ENCODE measurements around the gene PPID. TPM values are rescaled to one million over a fixed set of nuclear protein-coding genes. Genes with fewer than 3 reads are reported as not detected.

PPID gene
- total and polyA plus RNA-seq, 2 donors (not counting 3 experiments of a cell fraction or from before 2014, with no cell fraction given), result 11.5 to 25.7 TPM

DNA sequence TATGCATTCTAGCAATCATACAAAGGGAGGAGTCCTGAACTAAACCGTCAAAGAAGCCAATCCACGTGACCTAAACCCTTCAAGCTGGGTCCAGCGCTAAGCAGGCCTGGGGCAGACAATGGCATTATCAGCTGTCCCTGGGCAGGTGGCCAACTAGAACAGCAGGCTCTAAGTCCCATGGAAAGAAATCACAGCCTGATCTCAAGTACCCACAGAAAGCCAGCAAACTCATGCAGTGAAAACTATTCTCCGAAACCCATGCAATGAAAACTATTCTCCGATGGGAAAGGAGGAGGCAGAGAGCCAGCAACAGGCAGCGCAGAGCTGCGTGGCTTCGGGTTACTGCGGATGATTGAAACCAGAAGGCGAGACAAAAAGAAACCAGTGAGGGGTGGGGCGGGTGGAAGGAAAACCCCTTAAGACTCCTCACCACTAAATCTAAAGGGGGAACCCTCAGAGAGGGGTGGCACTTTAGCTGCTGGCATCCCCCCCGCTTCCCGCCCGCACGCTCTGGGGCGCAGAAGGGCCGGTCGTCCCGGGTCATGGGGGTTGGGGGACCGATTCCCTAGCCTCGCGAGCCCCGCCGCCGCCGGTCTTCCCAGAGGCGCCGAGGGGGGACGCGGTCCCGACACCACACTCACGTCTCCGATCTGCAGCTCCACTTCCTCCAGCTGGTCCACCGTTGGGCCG lies 52.1 kb downstream of the PPID start:
- DNase-seq (ENCODE audit: low read depth, low spot score), result peak; percentile 87
- FAIRE-seq, result peak; percentile 94
- H3K27ac ChIP-seq (ENCODE audit: insufficient read depth, low read depth, low read length), result peak overlapping the region; percentile 71
- dilution Hi-C loops (cut with MboI; ENCODE audit: extremely low pct_ligation_motif_present, low sequenced_read_pairs) (no loop called here), intact Hi-C loops (cut with micrococcal nuclease) (loop anchor here (1.0 to 5.0 kb wide), 6 partner anchors 129 to 531 kb away; no protein-coding TSS in a partner anchor)
- no peaks in the 10 kb centered on the region for H3K9me3 ChIP-seq (replicated peaks; ENCODE audit: control insufficient read depth, insufficient read depth, low read length)
- peak overlapping the region; percentile 83 to 92 (median 84) for H3K4me3 ChIP-seq (replicated peaks in 1 of 3; ENCODE audit: insufficient read depth in 1 of 3, low read depth in 1 of 3, low read length in 3 of 3)
- peak overlapping the region; percentile 88 for H3K9ac ChIP-seq (replicated peaks; ENCODE audit: extremely low read depth, insufficient read depth, low read length)
- H2AFZ ChIP-seq (ENCODE audit: low read depth, low read length), result peak overlapping the region; percentile 88
- peak overlapping the region; percentile 89 for H3K4me2 ChIP-seq (ENCODE audit: insufficient read depth, low read length)
- H3K27me3 ChIP-seq (ENCODE audit: control insufficient read depth in 2 of 2, insufficient read depth in 2 of 2, low read length in 2 of 2), result no peaks in the 10 kb centered on the region
- POLR2A ChIA-PET, result no interaction called here
- TF ChIP-seq MAX (IDR thresholded peaks at IDR 0.05; ENCODE audit: insufficient read depth, insufficient read length), result peak; percentile 74
- TF ChIP-seq POLR2A (IDR thresholded peaks at IDR 0.05; ENCODE audit: low read depth, low read length), result no peak
- TF ChIP-seq EZH2 (IDR thresholded peaks at IDR 0.05; ENCODE audit: borderline replicate concordance, low read depth, low read length, severe bottlenecking), result no peak
- TF ChIP-seq MYC (IDR thresholded peaks at IDR 0.05; ENCODE audit: low read depth, low read length), result no peak
- no peak for TF ChIP-seq FOS (IDR thresholded peaks at IDR 0.05; ENCODE audit: borderline replicate concordance, insufficient read depth, low read length)
- TF ChIP-seq, protein P1, sequence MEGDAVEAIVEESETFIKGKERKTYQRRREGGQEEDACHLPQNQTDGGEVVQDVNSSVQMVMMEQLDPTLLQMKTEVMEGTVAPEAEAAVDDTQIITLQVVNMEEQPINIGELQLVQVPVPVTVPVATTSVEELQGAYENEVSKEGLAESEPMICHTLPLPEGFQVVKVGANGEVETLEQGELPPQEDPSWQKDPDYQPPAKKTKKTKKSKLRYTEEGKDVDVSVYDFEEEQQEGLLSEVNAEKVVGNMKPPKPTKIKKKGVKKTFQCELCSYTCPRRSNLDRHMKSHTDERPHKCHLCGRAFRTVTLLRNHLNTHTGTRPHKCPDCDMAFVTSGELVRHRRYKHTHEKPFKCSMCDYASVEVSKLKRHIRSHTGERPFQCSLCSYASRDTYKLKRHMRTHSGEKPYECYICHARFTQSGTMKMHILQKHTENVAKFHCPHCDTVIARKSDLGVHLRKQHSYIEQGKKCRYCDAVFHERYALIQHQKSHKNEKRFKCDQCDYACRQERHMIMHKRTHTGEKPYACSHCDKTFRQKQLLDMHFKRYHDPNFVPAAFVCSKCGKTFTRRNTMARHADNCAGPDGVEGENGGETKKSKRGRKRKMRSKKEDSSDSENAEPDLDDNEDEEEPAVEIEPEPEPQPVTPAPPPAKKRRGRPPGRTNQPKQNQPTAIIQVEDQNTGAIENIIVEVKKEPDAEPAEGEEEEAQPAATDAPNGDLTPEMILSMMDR (IDR thresholded peaks at IDR 0.05; ENCODE audit: extremely low read depth in 1 of 2, insufficient read depth in 1 of 2, low read depth in 1 of 2, low read length in 2 of 2), result no peak
- TF ChIP-seq JUN (IDR thresholded peaks at IDR 0.05; ENCODE audit: borderline replicate concordance, insufficient read depth, insufficient read length, low read depth), result no peak
- CTCF ChIA-PET, result interaction anchor here (0.8 to 1.7 kb wide), 4 partner anchors 10 to 508 kb away, joined by 3 to 5 read pairs (median 4); no protein-coding TSS in a partner anchor
- H4K20me1 ChIP-seq (replicated peaks; ENCODE audit: control insufficient read depth, extremely low read depth, insufficient read depth, low read length), result peaks cover 2% of the 10 kb centered on the region
- H3K79me2 ChIP-seq (ENCODE audit: control insufficient read depth, insufficient read depth, low read length), result peaks cover 27% of the 10 kb centered on the region
- H3K9me1 ChIP-seq (replicated peaks; ENCODE audit: control insufficient read depth, extremely low read depth, insufficient read depth, low read length), result no peaks in the 10 kb centered on the region
- H3K4me1 ChIP-seq (ENCODE audit: control insufficient read depth, extremely low read depth, insufficient read depth, low read length), result peaks cover 11% of the 10 kb centered on the region
- H3K36me3 ChIP-seq (ENCODE audit: control insufficient read depth in 2 of 2, extremely low read depth in 1 of 2, insufficient read depth in 2 of 2, low read length in 2 of 2), result peaks cover 0 to 3% of the 10 kb centered on the region in 2 experiments
- BruUV-seq (replicated peaks), result TSS peak; percentile 41

All from endothelial cell of umbilical vein (primary cell).